ENCODE measurements around the gene RAB4A.

RAB4A gene

GRCh38 chr1:229342656-229343569 lies 72.0 kb downstream of the RAB4A start, which contains the start of gene CCSAP (continued):
- no peak for TF ChIP-seq ZNF558 (tag by site-specific recombination; IDR thresholded peaks at IDR 0.05)
- TF ChIP-seq KLF1 (tag by site-specific recombination; IDR thresholded peaks at IDR 0.05): peak; percentile 85
- TF ChIP-seq GLI4 (tag by site-specific recombination; IDR thresholded peaks at IDR 0.05): peak; percentile 31; the same call in 1 of the 2 replicates
- TF ChIP-seq SCRT1 (tag by site-specific recombination; IDR thresholded peaks at IDR 0.05; ENCODE audit: borderline replicate concordance): peak; percentile 79; the same call in 1 of the 2 replicates
- no peak for TF ChIP-seq ZFP37 (tag by site-specific recombination; IDR thresholded peaks at IDR 0.05)
- TF ChIP-seq, protein P1, sequence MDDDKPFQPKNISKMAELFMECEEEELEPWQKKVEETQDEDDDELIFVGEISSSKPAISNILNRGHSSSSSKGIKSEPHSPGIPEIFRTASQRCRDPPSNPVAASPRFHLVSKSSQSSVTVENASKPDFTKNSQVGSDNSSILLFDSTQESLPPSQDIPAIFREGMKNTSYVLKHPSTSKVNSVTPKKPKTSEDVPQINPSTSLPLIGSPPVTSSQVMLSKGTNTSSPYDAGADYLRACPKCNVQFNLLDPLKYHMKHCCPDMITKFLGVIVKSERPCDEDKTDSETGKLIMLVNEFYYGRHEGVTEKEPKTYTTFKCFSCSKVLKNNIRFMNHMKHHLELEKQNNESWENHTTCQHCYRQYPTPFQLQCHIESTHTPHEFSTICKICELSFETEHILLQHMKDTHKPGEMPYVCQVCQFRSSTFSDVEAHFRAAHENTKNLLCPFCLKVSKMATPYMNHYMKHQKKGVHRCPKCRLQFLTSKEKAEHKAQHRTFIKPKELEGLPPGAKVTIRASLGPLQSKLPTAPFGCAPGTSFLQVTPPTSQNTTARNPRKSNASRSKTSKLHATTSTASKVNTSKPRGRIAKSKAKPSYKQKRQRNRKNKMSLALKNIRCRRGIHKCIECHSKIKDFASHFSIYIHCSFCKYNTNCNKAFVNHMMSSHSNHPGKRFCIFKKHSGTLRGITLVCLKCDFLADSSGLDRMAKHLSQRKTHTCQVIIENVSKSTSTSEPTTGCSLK (tag by site-specific recombination; IDR thresholded peaks at IDR 0.05): no peak
- no peak for TF ChIP-seq SALL2 (tag by site-specific recombination; IDR thresholded peaks at IDR 0.05; ENCODE audit: borderline replicate concordance)
- no peak for TF ChIP-seq ZNF670 (tag by site-specific recombination; IDR thresholded peaks at IDR 0.05; ENCODE audit: low read depth)
- TF ChIP-seq ZNF10 (tag by site-specific recombination; IDR thresholded peaks at IDR 0.05): 0 out of 2 replicates have a peak, but pooled peaks have one; percentile 27
- no peak for TF ChIP-seq ZNF521 (tag by site-specific recombination; IDR thresholded peaks at IDR 0.05)
- no peak for TF ChIP-seq ZNF174 (tag by site-specific recombination; IDR thresholded peaks at IDR 0.05)
- TF ChIP-seq ZNF26 (tag by site-specific recombination; IDR thresholded peaks at IDR 0.05): no peak
- peak; percentile 4 for TF ChIP-seq ZNF510 (tag by site-specific recombination; IDR thresholded peaks at IDR 0.05; ENCODE audit: insufficient replicate concordance)
- TF ChIP-seq ZNF610 (tag by site-specific recombination; IDR thresholded peaks at IDR 0.05; ENCODE audit: borderline replicate concordance): peak; percentile 14; the same call in 1 of the 2 replicates
- peak; percentile 78 for TF ChIP-seq ZNF785 (tag by site-specific recombination; IDR thresholded peaks at IDR 0.05)
- peak; percentile 86 for TF ChIP-seq ZNF184 (tag by site-specific recombination; IDR thresholded peaks at IDR 0.05)
- no peak for TF ChIP-seq ZNF155 (tag by site-specific recombination; IDR thresholded peaks at IDR 0.05)
- TF ChIP-seq SP3 (tag by site-specific recombination; IDR thresholded peaks at IDR 0.05): peak; percentile 87
- TF ChIP-seq ZFHX2 (tag by site-specific recombination; conservative IDR thresholded peaks at IDR 0.05): peak; percentile 93
- TF ChIP-seq ZIC2 (tag by site-specific recombination; IDR thresholded peaks at IDR 0.05): peak; percentile 67
- TF ChIP-seq BCL6B (tag by site-specific recombination; IDR thresholded peaks at IDR 0.05): no peak
- TF ChIP-seq ZNF292 (tag by site-specific recombination; IDR thresholded peaks at IDR 0.05; ENCODE audit: borderline replicate concordance, low read depth): no peak
- no peak for TF ChIP-seq SETDB1 (IDR thresholded peaks at IDR 0.05; ENCODE audit: insufficient read length, low read length)
- TF ChIP-seq ZNF140 (tag by site-specific recombination; IDR thresholded peaks at IDR 0.05): no peak
- TF ChIP-seq ZNF654 (tag by site-specific recombination; IDR thresholded peaks at IDR 0.05; ENCODE audit: low read depth): no peak
- TF ChIP-seq ZNF24 (tag by site-specific recombination; IDR thresholded peaks at IDR 0.05): no peak
- TF ChIP-seq YY2 (tag by site-specific recombination; IDR thresholded peaks at IDR 0.05): 0 out of 2 replicates have a peak, but pooled peaks have one; percentile 23
- TF ChIP-seq KLF9 (tag by site-specific recombination; IDR thresholded peaks at IDR 0.05; ENCODE audit: low read depth): peak; percentile 86
- no peak for TF ChIP-seq ZNF704 (tag by site-specific recombination; IDR thresholded peaks at IDR 0.05)
- TF ChIP-seq ZBTB49 (tag by site-specific recombination; IDR thresholded peaks at IDR 0.05; ENCODE audit: low read depth): no peak
- TF ChIP-seq ZBTB17 (tag by site-specific recombination; IDR thresholded peaks at IDR 0.05): peak; percentile 83

Measured in HEK293 (cell line).